Bronchial epithelial cell (primary cell): ENCODE measurements around the gene POMT2. TPM values are rescaled to one million over a fixed set of nuclear protein-coding genes. Genes with fewer than 3 reads are reported as not detected.

Experiments
- DNase-seq: peaks from one replicate; pipeline ENCODE4 v3.0.0-alpha.2; 2010; ENCODE audit warnings: low read depth
- FAIRE-seq: peaks from 2 replicates; lab custom pipeline; 2011; peaks lifted over from hg19 to GRCh38; lab: Jason Lieb, UNC
- H3K27me3 ChIP-seq: 2 replicates; pipeline ENCODE4 v1.5.1; 2011; ENCODE audit warnings: low read length; ENCODE audit not compliant: control insufficient read depth, insufficient read depth
- H3K36me3 ChIP-seq: 2 replicates; pipeline ENCODE4 v1.5.1; 2011; ENCODE audit warnings: low read length; ENCODE audit not compliant: control insufficient read depth, insufficient read depth
- H3K4me3 ChIP-seq: 2 replicates; pipeline ENCODE4 v1.5.1; 2011; ENCODE audit warnings: mild to moderate bottlenecking, low read depth, low read length, control low read depth
- CTCF ChIP-seq: IDR thresholded peaks from 2 replicates; pipeline ENCODE4 v1.5.1; 2011; ENCODE audit warnings: mild to moderate bottlenecking, moderate library complexity, low read length, control low read depth, inconsistent platforms; ENCODE audit not compliant: insufficient read depth, severe bottlenecking
- total RNA-seq: library from RNA; depleted of rRNA; stranded (reverse); fragments of >200 nt; gene quantifications from 2 replicates; pipeline ENCODE4 v1.2.1, GENCODE V29; 2014

POMT2 gene
- total RNA-seq, 1 donor from 2014 or later = 5.8 TPM

DNA sequence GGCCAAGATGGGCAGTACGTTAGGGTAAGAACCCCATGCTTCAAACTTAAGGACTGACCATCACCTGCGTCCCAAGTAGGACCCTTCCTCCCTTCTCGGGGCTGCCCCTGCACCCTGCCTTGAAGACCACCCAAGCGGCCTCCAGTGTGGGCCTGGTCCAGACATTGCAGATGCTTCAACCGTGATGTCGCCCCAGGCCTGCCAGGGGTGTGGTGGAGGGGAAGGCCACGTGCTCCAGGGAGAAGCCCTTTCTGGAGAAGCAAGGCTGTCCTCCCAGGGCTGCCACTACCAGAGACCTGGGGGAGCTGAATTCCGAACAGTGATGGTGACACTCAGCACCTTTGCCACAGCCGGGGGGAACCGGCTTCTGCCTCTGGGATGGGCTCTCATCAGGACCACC, 63.0 kb downstream of the POMT2 start:
- H3K27me3 ChIP-seq = peaks cover 3% of the 10 kb centered on the region
- no peak for FAIRE-seq
- no peak for TF ChIP-seq CTCF
- no peaks in the 10 kb centered on the region for H3K36me3 ChIP-seq
- no peak overlapping the region for H3K4me3 ChIP-seq
- no peak for DNase-seq

DNA sequence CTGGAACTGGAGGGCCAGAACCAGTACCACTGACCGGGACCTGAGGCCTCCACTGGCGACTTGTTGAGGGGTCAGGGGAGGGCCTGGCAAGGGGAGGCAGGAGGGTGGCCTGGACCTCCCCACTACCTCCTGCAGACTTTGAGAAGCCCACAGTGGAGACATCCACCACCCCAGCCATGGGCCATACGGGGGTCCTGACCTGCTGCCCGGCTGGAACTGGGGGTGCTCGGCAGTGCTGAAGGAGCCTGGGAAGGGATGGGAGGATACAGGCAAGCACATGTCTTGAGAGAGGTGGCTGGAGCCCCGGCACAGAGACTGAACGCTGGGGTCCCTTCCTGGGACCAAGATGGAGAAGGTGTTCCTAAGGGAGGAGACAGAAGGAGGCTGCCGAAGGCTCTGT, 64.0 kb downstream of the POMT2 start:
- Histone ChIP-seq H3K4me3 (no peak overlapping the region), H3K36me3 (no peaks in the 10 kb centered on the region), H3K27me3 (peaks cover 3% of the 10 kb centered on the region)
- FAIRE-seq (no peak), DNase-seq (no peak)
- TF ChIP-seq CTCF = no peak

DNA sequence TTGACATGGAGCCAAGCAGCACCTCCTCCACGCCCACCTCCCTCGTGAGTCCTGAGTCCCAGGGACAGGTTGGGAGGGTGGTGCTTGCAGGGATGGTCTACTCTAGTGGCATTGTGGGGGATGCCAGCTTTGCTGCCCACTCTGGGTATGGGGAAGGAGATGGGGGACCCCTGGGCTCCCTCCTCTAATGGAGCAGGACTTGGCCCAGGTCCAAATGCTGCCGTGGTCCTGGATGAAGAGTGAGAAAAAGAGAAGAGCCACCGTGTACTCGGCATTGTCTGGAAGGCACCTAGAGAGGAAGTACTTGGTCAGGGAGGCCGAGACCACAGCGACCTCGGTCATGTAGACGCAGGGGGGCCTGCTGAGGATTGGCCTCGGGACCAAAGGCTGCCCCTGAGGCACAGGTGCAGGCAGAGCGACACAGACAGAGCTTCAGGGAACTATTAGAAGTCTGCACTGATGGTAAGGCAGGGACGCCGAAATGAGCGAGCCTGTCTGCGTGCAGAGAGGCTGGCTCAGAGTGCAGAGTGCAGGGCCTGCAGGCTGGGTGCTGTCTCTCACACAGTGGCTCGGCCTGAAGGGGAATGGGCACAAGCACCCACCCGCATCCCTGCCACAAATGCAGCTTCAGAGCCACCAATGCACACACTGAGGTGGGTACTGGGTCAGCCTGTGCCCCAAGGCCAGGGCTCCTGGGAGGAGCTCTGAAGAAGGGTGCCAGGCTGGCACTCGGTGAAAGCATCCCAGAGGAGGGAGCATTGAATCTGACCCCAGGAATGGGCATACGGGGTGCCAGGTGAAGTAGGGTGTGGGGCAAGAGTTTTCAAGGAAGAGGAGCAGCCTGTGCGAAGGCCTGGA, 67.1 kb downstream of the POMT2 start:
- no peak overlapping the region for H3K4me3 ChIP-seq
- FAIRE-seq (no peak), DNase-seq (no peak)
- no peaks in the 10 kb centered on the region for H3K36me3 ChIP-seq
- H3K27me3 ChIP-seq = peaks cover 2% of the 10 kb centered on the region
- no peak for TF ChIP-seq CTCF

DNA sequence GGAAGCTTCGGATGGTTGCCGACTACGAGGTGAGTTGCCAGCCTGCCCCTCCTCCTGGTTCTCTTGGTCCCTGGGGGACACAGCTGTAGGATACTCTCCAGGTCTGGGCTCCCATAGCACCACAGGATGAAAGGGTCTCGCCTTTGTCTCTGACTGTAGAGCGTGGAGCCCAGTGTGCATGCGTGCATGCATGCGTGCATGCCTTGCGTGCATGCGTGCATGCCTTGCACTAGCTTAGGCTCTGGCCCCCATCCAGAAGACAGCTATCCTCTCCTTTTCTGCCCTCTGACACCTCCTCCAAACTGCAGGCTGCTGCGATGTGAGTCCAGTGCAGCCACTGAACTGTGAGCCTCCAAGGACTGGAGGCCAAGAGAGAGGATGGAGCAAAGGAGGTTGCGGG, 68.8 kb downstream of the POMT2 start:
- no peak overlapping the region for H3K4me3 ChIP-seq
- FAIRE-seq = no peak
- DNase-seq = no peak
- H3K27me3 ChIP-seq = peaks cover 2% of the 10 kb centered on the region
- TF ChIP-seq CTCF = no peak
- H3K36me3 ChIP-seq = no peaks in the 10 kb centered on the region

DNA sequence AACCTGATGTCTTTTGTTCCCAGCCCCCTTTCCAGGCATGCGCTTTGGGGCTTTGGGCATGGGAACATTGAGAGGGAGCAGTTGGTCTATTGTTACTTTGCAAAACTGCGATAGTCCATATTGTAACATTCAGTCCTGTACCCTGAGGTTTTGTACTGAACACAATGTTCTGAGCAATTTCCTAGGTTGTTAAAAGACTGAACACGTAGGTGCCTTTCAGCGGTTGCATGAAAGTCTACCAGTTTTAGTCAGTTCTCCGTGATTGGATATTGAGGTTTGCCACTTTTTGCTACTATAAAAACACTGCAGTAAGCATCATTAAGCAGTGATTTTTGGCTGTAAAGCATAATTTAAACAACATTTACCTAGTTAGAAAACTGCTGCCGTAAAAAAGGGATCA, 69.8 kb downstream of the POMT2 start:
- no peak for FAIRE-seq
- no peak for DNase-seq
- Histone ChIP-seq H3K27me3 (peaks cover under 1% of the 10 kb centered on the region), H3K36me3 (no peaks in the 10 kb centered on the region), H3K4me3 (no peak overlapping the region)
- no peak for TF ChIP-seq CTCF

DNA sequence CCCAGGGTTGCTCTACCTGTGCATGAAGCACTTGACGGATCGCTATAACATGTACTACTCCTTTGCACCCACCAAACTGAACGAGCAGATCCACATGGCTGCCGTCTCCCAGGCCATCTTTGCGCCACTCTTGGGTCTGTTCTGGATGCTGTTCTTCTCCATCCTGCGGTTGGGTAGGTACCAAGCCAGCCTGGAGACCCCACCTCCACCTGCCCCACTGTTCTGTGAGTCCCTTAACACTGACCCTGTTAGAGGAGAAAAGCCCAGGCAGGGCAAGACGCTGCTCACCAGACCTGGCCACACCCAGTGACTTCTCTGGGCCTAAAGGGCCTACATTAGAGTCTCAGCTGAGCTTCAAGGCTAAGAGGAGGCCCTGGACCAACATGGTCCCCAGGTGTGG, 71.4 kb downstream of the POMT2 start:
- DNase-seq (no peak), FAIRE-seq (no peak)
- no peak overlapping the region for H3K4me3 ChIP-seq
- H3K27me3 ChIP-seq = no peaks in the 10 kb centered on the region
- H3K36me3 ChIP-seq = no peaks in the 10 kb centered on the region
- no peak for TF ChIP-seq CTCF
